ENCODE results near the gene KRT34.
"Not testable (repeated sequence)": the region's sequence is repeated elsewhere in the genome, so short reads cannot be mapped to it uniquely, and the experiment has no call there.

Gene KRT34
- long read RNA-seq, donor 1: 0 reads
- long read RNA-seq, donor 2: 0 reads
- long read RNA-seq, donor 3: 0 reads
- long read RNA-seq, donor 4: 0 reads
- long read RNA-seq, donor 5: 0 reads
- long read RNA-seq, donor 6: 0 reads
- long read RNA-seq, donor 7: 0 reads
- long read RNA-seq, donor 8: 0 reads

GRCh38 chr17:41381943-41382342 is at the start of gene KRT34:
KRT34 (minus strand) TSS chr17:41382306; CDS start chr17:41382246, 60 bp downstream.
- not testable (repeated sequence) for DNase-seq

DNA sequence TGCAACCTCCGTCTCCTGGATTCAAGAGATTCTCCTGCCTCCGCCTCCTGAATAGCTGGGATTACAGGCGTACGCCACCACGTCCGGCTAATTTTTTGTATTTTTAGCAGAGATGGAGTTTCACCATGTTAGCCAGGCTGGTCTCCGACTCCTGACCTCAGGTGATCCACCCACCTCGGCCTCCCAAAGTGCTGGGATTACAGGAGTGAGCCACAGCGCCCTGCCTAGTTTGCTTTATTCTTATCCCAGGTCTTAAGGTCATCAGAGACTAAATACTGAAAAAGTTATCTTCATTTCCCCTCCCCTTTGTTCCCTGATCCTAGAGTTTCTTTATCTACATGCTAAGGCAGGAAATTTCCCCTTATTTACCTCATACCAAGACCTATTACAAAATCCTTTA is 48.3 kb upstream of the KRT34 start:
- not testable (repeated sequence) for DNase-seq

- no peak for DNase-seq
These were observed 47.6 kb upstream of the KRT34 start for GRCh38 chr17:41429667-41430066.

DNA sequence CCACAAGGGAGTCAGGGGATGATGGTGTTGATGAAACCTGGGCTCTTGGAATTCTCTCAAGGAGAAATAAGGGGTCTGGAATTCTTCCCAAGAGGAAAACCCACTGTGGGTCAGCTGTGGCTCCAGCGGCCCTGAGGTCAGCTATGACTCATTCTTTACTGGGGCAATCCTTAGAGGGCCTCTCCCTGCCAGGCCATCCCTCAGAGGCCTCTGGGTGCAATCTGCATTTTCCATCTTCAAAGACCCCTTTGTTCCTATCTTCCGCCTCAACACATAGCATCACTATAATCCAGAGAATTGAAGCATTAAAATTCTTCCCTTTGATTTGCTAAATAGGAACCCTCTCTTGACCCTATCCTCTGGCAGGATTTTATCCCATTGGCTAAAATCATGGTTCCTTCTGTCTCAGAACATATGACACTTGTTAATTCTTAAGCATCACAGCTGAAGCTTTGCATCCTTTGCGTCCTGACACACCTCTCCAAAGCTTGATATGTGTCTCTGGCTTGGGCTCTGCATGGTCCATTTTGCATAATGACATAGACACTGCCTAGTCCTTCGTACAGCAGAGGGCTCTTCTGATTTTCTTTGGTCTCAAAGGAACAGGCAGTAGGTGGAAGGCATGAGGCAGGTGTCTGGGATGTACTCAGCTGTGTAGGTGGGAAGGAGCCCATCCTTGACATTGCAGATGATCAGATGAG is 46.6 kb upstream of the KRT34 start:
- no peak for DNase-seq

DNA sequence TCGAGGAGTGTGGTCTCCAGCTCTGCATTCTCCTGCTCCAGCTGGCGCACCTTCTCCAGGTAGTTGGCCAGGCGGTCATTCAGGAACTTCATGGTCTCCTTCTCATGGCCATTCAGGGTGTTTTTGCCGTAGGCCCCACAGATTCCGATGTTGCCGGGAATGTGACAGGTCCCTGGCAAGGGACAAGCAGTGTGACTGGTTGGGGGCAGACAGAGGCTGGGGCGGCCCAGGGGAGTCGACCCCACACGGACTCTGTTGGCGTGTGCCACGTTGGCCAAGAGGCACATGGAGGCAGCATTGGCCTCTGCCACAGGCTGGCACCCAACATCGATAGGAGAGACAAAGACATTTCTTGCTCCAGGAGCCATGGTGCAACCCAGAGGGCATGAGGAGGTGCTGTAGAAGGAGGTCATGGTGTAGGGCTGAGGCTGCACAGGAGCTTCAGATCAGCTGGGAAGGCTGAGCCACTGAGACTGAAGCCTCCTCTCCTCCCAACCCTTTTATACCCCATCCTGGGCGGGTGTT is 42.1 kb upstream of the KRT34 start, which contains the start of gene KRT37:
Gene KRT37, minus strand, starts transcription at position 475 of the 525 bp plus-strand sequence. Its CDS starts 62 bp downstream, at position 413.
- no peak for DNase-seq

- DNase-seq: not testable (repeated sequence)
These were observed 40.5 kb upstream of the KRT34 start for GRCh38 chr17:41422586-41422985.

DNA sequence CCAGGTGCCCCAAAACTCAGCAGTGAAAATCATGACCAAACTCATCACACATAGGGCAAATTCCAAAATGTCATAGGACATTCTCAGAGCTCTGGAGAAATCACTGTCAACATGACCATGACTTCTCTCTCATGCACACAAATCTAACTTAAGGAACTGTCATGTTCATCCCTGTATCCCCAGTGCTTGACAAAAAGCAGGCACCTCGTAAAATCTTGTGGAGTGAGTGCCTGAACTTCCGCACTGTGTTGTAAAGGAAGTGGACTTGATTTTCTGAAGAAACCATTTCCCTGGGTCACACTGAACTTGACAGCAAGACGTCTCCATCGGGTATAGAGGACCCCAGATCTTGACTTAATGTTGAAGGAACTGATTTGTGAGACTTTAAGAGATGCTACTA is 39.5 kb upstream of the KRT34 start:
- no peak for DNase-seq

DNA sequence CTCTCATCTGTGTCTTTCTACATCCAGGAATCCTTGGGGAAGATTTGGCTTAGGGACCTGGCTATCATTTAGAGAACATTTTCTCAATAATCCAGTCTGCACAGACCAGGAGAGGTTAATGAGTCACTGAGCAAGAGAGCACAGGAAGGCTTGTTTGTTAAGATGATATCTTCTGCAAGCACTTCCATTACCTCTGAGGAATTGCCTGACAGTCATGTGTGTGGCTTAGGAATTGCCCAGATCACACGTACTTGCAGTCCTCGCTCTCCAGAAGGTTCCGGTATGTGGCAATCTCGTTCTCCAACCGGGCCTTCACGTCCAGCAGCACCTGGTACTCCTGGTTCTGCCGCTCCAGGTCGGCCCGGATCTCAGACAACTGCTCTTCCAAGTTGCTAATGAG is 39.0 kb upstream of the KRT34 start:
- DNase-seq: no peak

GRCh38 chr17:41420134-41420533 is 38.0 kb upstream of the KRT34 start:
- DNase-seq: no peak

GRCh38 chr17:41419716-41420115 is 37.6 kb upstream of the KRT34 start:
- DNase-seq: no peak

- DNase-seq: no peak
These were observed 36.2 kb upstream of the KRT34 start for GRCh38 chr17:41418116-41418860.

DNA sequence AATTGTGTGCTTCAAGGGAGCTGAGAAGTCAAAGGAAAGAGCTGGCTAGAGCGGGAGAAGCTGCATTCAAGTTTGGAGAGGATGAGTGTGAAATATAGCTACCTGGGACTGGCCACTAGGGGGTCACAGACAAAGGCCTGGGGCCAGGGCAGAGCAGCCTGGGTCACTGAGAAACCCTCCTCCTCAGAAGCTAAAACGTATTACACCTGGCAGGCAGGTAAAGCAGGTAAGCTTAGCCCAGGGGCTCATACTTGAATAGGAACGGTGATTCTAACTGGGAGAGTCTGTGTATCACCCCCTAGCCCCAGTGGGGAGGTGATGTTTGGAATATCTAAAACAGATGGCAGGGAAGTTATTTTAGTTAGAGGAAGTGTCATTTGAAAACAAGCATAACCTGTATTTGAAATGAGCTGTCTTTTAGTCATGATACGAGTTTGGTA is 35.5 kb upstream of the KRT34 start:
- DNase-seq: no peak

DNA sequence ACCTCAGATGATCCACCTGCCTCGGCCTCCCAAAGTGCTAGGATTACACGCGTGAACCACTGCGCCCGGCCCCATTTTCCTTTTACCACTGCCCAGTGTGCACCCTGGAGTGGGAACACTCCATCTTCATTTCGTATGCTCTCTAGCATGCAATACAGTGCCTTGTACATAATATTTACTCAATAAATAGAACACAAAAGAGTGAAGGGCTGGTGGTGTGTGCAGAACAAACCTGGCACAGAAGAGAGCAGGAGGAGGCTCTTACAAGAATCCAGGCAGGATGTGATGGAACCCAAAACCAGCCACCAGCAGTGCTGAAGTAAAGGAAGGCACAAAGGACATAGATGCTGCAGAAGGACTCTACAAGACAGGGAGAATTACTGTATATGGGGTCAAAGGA is 35.0 kb upstream of the KRT34 start:
- no peak for DNase-seq

DNA sequence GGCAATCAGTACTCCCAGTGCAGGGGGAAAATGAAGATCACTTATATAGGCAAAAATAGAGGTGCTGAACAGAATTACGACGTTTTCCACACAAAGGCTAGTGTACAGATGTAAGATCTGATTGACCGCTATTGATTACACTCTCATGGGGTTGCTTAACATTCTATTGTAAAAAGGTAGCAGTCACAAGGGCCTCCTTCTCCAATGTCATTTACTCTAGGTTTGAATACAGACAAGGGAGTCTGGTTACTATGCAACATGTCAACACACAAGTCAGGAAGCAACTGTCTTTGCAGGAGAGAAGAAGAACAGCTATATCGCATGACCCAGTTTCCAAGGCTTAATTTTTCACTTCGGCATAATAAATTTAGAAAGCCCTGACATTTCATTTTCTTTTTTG is 34.4 kb upstream of the KRT34 start:
- DNase-seq: no peak

GRCh38 chr17:41415833-41416335 is 33.8 kb upstream of the KRT34 start:
- DNase-seq: no peak

DNA sequence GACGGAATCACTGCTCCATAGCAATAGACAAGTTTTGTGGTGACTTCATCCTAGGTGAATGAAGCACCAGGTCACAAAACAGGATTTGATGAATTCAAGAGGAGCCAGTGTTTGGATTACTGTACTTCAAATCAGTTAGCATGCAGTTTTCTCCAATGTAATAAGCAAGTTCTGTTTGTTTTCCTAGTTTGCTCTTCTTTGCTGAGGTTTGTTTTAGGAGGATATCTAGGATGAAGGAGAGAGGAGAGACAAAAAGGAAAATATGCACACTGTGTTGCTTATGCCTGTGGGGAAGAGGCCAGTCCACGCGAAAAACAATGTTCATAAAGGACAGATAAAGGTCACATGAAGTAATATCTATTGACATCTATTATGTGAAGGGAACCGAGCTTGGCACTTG is 33.3 kb upstream of the KRT34 start:
- no peak for DNase-seq

- no peak for DNase-seq
These were observed 31.9 kb upstream of the KRT34 start for GRCh38 chr17:41413982-41414381.

DNA sequence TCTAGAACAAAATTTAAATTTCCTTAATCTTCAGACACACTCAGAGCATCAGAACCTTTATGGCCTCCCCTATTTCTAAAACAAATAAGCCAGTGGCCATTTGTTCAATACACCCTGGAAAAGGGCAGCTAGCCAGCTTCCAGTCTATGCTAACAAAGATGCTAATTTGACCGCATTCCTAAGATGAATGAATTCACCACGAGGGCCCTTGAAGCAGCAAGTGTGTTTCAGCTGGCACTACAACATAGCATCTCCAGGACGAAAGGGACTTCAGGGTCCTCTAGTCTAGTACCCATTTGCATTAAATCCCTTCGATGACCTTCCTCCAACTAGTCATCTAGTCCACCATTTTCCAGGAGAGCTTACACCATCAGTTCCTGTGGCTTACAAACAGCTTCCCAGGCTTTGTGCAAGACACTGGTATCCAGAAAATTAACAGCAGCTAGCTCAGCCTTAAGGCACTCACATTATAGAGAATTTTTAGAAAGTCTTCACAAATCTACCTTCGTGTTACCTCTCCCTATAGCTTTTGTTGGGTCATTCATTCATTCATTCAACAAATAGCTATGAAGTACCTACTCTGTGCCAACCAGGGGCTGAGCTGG is 31.3 kb upstream of the KRT34 start:
- DNase-seq: no peak

GRCh38 chr17:41411072-41411840 is 29.1 kb upstream of the KRT34 start:
- DNase-seq: no peak

GRCh38 chr17:41407226-41407625 is 25.1 kb upstream of the KRT34 start:
- no peak for DNase-seq

- DNase-seq: no peak
These were observed 24.1 kb upstream of the KRT34 start for GRCh38 chr17:41406205-41406604.
